WTC11 (cell line): ENCODE results near the gene SF3B2.

ENCODE experiments used
- SP1 ChIP-seq: sonication (generic); formaldehyde crosslinking; conservative IDR thresholded peaks from 2 replicates; pipeline ENCODE4 v1.8.1; 2022; ENCODE audit warnings: missing genetic modification reagents
- ZNF396 ChIP-seq: fragments of 250-450 bp; sonication (Bioruptor Pico); IDR thresholded peaks from 2 replicates; pipeline ENCODE4 v1.8.0; 2021; ENCODE audit warnings: mild to moderate bottlenecking, moderate library complexity, borderline replicate concordance
- TF ChIP-seq, protein P1 (sequence below): fragments of 200-600 bp; IDR thresholded peaks from 2 replicates; pipeline ENCODE4 v1.8.0; 2022; ENCODE audit warnings: antibody characterized with exemption
- TF ChIP-seq, protein P2 (sequence below): sonication (generic); formaldehyde crosslinking; IDR thresholded peaks from 2 replicates; pipeline ENCODE4 v1.8.0; 2023; ENCODE audit warnings: missing genetic modification reagents, mild to moderate bottlenecking, borderline replicate concordance

DNA sequence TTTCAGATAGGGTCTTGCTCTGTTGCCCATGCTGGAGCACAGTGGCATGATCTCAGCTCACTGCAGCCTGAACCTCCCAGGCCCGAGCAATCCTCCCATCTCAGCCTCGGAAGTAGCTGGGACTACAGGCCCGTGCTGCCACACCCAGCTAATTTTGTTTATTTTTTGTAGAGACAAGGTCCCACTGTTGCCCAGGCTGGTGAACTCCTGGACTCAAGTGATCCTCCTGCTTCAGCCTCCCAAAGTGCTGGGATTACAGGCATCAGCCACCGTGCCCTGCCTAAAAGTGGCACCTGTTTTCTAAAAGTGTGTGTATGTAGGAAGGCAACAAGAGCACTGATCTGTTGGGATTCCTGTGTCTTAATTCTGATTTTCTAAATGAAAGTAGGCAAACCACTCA is 38.1 kb downstream of the SF3B2 start:
- TF ChIP-seq ZNF396 (CRISPR knock-in tag) (no peak), SP1 (no peak)
- TF ChIP-seq, protein P1, sequence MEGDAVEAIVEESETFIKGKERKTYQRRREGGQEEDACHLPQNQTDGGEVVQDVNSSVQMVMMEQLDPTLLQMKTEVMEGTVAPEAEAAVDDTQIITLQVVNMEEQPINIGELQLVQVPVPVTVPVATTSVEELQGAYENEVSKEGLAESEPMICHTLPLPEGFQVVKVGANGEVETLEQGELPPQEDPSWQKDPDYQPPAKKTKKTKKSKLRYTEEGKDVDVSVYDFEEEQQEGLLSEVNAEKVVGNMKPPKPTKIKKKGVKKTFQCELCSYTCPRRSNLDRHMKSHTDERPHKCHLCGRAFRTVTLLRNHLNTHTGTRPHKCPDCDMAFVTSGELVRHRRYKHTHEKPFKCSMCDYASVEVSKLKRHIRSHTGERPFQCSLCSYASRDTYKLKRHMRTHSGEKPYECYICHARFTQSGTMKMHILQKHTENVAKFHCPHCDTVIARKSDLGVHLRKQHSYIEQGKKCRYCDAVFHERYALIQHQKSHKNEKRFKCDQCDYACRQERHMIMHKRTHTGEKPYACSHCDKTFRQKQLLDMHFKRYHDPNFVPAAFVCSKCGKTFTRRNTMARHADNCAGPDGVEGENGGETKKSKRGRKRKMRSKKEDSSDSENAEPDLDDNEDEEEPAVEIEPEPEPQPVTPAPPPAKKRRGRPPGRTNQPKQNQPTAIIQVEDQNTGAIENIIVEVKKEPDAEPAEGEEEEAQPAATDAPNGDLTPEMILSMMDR = no peak
- TF ChIP-seq, protein P2, sequence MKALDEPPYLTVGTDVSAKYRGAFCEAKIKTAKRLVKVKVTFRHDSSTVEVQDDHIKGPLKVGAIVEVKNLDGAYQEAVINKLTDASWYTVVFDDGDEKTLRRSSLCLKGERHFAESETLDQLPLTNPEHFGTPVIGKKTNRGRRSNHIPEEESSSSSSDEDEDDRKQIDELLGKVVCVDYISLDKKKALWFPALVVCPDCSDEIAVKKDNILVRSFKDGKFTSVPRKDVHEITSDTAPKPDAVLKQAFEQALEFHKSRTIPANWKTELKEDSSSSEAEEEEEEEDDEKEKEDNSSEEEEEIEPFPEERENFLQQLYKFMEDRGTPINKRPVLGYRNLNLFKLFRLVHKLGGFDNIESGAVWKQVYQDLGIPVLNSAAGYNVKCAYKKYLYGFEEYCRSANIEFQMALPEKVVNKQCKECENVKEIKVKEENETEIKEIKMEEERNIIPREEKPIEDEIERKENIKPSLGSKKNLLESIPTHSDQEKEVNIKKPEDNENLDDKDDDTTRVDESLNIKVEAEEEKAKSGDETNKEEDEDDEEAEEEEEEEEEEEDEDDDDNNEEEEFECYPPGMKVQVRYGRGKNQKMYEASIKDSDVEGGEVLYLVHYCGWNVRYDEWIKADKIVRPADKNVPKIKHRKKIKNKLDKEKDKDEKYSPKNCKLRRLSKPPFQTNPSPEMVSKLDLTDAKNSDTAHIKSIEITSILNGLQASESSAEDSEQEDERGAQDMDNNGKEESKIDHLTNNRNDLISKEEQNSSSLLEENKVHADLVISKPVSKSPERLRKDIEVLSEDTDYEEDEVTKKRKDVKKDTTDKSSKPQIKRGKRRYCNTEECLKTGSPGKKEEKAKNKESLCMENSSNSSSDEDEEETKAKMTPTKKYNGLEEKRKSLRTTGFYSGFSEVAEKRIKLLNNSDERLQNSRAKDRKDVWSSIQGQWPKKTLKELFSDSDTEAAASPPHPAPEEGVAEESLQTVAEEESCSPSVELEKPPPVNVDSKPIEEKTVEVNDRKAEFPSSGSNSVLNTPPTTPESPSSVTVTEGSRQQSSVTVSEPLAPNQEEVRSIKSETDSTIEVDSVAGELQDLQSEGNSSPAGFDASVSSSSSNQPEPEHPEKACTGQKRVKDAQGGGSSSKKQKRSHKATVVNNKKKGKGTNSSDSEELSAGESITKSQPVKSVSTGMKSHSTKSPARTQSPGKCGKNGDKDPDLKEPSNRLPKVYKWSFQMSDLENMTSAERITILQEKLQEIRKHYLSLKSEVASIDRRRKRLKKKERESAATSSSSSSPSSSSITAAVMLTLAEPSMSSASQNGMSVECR (CRISPR knock-in tag) = no peak
